SU-DHL-6 (cell line): ENCODE results near the gene ACACA.

ENCODE experiments used
- H2AFZ ChIP-seq: fragments of 200-600 bp; sonication (generic); 2 replicates; pipeline ENCODE4 v1.6.1; 2014; ENCODE audit warnings: low read depth, mild to moderate bottlenecking, moderate library complexity, mixed read lengths, antibody characterized with exemption, low read length; ENCODE audit not compliant: severe bottlenecking
- H3F3A ChIP-seq: fragments of 200-600 bp; shearing (Covaris generic); 2 replicates; pipeline ENCODE4 v1.6.0; 2016; ENCODE audit warnings: antibody characterized with exemption, mild to moderate bottlenecking; ENCODE audit not compliant: insufficient read depth
- H3K27ac ChIP-seq: fragments of 200-600 bp; sonication (generic); 2 replicates; pipeline ENCODE4 v1.5.1; 2016; ENCODE audit warnings: low read depth, mild to moderate bottlenecking, low read length, moderate library complexity, mixed read lengths
- H3K27me3 ChIP-seq: fragments of 200-600 bp; sonication (generic), shearing (Covaris generic); 2 replicates; pipeline ENCODE4 v1.6.0; 2014; ENCODE audit warnings: mild to moderate bottlenecking, low read length
- H3K36me3 ChIP-seq: fragments of 200-600 bp; sonication (generic); 2 replicates; pipeline ENCODE4 v1.6.1; 2014; ENCODE audit warnings: mild to moderate bottlenecking, low read length, mixed read lengths
- H3K4me2 ChIP-seq: fragments of 300-600, 200-600 bp; shearing (Covaris generic), sonication (generic); 2 replicates; pipeline ENCODE4 v1.6.0; 2014; ENCODE audit warnings: low read length, low read depth, mild to moderate bottlenecking; ENCODE audit not compliant: poor library complexity, severe bottlenecking
- H3K4me3 ChIP-seq: fragments of 200-600 bp; sonication (generic); 2 replicates; pipeline ENCODE4 v1.5.1; 2014; ENCODE audit warnings: antibody characterized with exemption, low read length, mild to moderate bottlenecking, mixed read lengths; ENCODE audit not compliant: insufficient read depth, poor library complexity, severe bottlenecking
- H3K79me2 ChIP-seq: fragments of 200-600 bp; sonication (generic); 2 replicates; pipeline ENCODE4 v1.6.1; 2014; ENCODE audit warnings: mild to moderate bottlenecking, low read length, moderate library complexity; ENCODE audit not compliant: insufficient read depth
- H3K9ac ChIP-seq: fragments of 200-600 bp; sonication (generic); 2 replicates; pipeline ENCODE4 v1.7.0; 2014; ENCODE audit warnings: mild to moderate bottlenecking, low read length
- H3K9me2 ChIP-seq: fragments of 200-600 bp; sonication (generic); replicated peaks from 2 replicates; pipeline ENCODE4 v1.6.1; 2014; ENCODE audit warnings: low read length; ENCODE audit not compliant: insufficient read depth
- H3K9me3 ChIP-seq: fragments of 200-600 bp; sonication (generic); 2 replicates; pipeline ENCODE4 v1.6.1; 2014; ENCODE audit warnings: low read length, mixed read lengths; ENCODE audit not compliant: insufficient read depth
- H4K20me1 ChIP-seq: fragments of 200-600 bp; sonication (generic); 2 replicates; pipeline ENCODE4 v1.6.1; 2014; ENCODE audit warnings: low read depth, mild to moderate bottlenecking, antibody characterized with exemption, low read length, moderate library complexity, mixed read lengths
- EZH2phosphoT487 ChIP-seq: fragments of 200-600 bp; sonication (generic), shearing (Covaris generic); conservative IDR thresholded peaks from 2 replicates; pipeline ENCODE4 v1.6.1; 2018; ENCODE audit warnings: mild to moderate bottlenecking, antibody characterized with exemption, low read length, moderate library complexity, mixed read lengths
- TF ChIP-seq, protein P1 (sequence below): fragments of 200-600 bp; sonication (generic); IDR thresholded peaks from one replicate; pipeline ENCODE4 v1.5.1; 2017; ENCODE audit warnings: antibody characterized with exemption, mild to moderate bottlenecking, low read length, moderate library complexity; ENCODE audit not compliant: insufficient read depth, poor library complexity, severe bottlenecking

The ACACA gene

DNA sequence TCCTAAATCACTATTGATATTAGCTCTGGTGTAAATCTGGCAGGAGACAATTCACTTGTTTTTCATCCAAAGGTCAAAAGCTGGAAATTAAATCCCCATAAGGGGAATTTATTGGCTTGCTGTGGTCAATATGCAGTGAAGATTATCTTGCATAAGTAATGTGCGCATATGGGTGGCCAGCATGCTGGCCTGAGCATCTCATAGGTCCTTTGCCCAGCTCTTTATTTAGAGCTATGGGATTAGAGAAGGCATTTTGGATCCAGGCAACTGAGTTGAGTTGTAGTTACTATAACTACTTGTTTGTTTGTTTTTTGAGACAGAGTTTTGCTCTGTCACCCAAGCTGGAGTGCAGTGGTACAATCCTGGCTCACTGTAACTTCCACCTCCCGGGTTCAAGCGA, 347.1 kb downstream of the ACACA start:
- no peaks in the 10 kb centered on the region; the same call in 1 of the 2 replicates for H3K36me3 ChIP-seq
- H4K20me1 ChIP-seq = no peaks in the 10 kb centered on the region
- no peak for TF ChIP-seq EZH2phosphoT487
- TF ChIP-seq, protein P1, sequence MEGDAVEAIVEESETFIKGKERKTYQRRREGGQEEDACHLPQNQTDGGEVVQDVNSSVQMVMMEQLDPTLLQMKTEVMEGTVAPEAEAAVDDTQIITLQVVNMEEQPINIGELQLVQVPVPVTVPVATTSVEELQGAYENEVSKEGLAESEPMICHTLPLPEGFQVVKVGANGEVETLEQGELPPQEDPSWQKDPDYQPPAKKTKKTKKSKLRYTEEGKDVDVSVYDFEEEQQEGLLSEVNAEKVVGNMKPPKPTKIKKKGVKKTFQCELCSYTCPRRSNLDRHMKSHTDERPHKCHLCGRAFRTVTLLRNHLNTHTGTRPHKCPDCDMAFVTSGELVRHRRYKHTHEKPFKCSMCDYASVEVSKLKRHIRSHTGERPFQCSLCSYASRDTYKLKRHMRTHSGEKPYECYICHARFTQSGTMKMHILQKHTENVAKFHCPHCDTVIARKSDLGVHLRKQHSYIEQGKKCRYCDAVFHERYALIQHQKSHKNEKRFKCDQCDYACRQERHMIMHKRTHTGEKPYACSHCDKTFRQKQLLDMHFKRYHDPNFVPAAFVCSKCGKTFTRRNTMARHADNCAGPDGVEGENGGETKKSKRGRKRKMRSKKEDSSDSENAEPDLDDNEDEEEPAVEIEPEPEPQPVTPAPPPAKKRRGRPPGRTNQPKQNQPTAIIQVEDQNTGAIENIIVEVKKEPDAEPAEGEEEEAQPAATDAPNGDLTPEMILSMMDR = no peak
- no peaks in the 10 kb centered on the region for H3K27me3 ChIP-seq
- H3K27ac ChIP-seq = no peak overlapping the region
- no peak overlapping the region for H3K4me2 ChIP-seq
- H3K4me3 ChIP-seq = no peak overlapping the region
- H3F3A ChIP-seq = no peaks in the 10 kb centered on the region
- H3K9ac ChIP-seq = no peak overlapping the region
- H3K79me2 ChIP-seq = no peaks in the 10 kb centered on the region
- H3K9me2 ChIP-seq = no peaks in the 10 kb centered on the region
- H2AFZ ChIP-seq = no peak overlapping the region
- H3K9me3 ChIP-seq = no peaks in the 10 kb centered on the region

DNA sequence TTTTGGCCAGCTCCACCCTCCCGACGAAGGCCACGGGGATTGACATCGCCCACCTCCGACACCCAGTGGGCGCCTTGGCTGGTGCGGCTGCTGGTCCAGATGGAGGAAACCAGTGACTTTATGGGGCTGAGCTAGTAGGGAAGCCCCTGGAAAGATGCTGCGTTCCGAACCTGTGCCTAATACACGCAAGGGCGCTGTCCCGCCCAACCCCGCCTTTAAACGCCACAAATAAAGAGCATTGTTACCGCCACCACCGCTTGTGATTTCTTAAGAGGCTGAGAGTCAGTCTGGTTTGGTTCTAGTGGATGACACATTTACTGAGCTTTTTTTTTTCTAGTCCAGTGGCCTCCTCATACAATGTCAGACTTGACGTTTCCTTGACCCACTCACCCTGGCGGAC, 350.0 kb downstream of the ACACA start:
- no peaks in the 10 kb centered on the region for H4K20me1 ChIP-seq
- no peaks in the 10 kb centered on the region for H3K9me2 ChIP-seq
- H3K4me3 ChIP-seq = no peak overlapping the region
- H3K4me2 ChIP-seq = no peak overlapping the region
- TF ChIP-seq, protein P1 = no peak
- TF ChIP-seq EZH2phosphoT487 = no peak
- H3K27me3 ChIP-seq = no peaks in the 10 kb centered on the region
- H2AFZ ChIP-seq = no peak overlapping the region
- no peak overlapping the region for H3K9ac ChIP-seq
- no peaks in the 10 kb centered on the region for H3K79me2 ChIP-seq
- H3F3A ChIP-seq = no peaks in the 10 kb centered on the region
- no peaks in the 10 kb centered on the region for H3K9me3 ChIP-seq
- no peaks in the 10 kb centered on the region; the same call in 1 of the 2 replicates for H3K36me3 ChIP-seq
- no peak overlapping the region for H3K27ac ChIP-seq

DNA sequence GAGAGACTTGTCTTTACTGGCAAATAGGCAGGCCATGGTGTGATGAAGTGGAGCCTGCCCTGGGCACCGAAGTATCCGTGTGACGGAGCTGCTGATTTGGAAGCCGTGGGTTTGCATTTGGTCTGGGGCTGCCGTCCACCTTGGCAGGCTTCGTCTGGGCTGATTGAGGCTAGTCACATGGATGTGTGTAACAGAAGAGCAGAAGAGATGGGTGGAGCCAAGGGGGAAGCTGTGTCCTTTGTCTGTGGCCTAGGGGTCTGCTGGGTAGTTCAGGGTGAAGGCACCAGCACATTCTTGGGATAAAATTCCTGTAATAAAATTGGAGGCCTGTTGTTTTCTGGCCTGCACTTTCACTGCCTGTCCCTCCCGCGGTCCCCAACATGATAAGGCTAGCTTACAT, 351.7 kb downstream of the ACACA start:
- no peaks in the 10 kb centered on the region for H4K20me1 ChIP-seq
- H3K4me3 ChIP-seq = no peak overlapping the region
- H3K36me3 ChIP-seq = no peaks in the 10 kb centered on the region; the same call in 1 of the 2 replicates
- TF ChIP-seq EZH2phosphoT487 = no peak
- TF ChIP-seq, protein P1 = no peak
- H3K9ac ChIP-seq = no peak overlapping the region
- H3K27me3 ChIP-seq = no peaks in the 10 kb centered on the region
- H3K4me2 ChIP-seq = no peak overlapping the region
- H3K79me2 ChIP-seq = no peaks in the 10 kb centered on the region
- no peaks in the 10 kb centered on the region for H3K9me2 ChIP-seq
- no peak overlapping the region for H3K27ac ChIP-seq
- no peaks in the 10 kb centered on the region for H3F3A ChIP-seq
- no peak overlapping the region for H2AFZ ChIP-seq
- H3K9me3 ChIP-seq = no peaks in the 10 kb centered on the region
